NCI-H1048 (cell line): ENCODE results near the gene ANKH.

Experiments
- DNase-seq: peaks from one replicate; lab custom pipeline; 2025; lab: John Stamatoyannopoulos, UW

ANKH gene

DNA sequence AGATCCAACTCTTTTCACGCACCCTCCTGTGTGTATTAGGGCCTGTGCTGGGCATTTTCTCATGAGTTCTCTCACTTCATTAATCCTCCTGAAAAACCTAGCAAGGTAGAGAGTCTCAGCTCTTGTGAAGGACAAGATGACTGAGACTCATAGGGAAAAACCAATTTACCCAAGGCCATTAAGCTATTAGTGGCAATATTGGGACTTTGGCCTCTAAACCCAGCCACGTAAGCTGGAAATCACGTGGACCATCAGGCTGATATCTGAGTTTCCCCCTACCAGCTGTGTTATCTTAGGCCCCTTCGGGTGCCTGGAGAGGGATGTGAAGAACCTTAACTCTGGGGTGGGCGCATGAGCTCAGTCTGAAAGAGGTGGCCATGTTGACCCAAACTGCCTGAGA lies 80.7 kb downstream of the ANKH start:
- DNase-seq = no peak

GRCh38 chr5:14790220-14790619 lies 81.4 kb downstream of the ANKH start:
- DNase-seq = no peak

GRCh38 chr5:14787801-14788579 lies 83.6 kb downstream of the ANKH start:
- DNase-seq = no peak

- DNase-seq = no peak
Observed at GRCh38 chr5:14783691-14784090, 87.9 kb downstream of the ANKH start.

DNA sequence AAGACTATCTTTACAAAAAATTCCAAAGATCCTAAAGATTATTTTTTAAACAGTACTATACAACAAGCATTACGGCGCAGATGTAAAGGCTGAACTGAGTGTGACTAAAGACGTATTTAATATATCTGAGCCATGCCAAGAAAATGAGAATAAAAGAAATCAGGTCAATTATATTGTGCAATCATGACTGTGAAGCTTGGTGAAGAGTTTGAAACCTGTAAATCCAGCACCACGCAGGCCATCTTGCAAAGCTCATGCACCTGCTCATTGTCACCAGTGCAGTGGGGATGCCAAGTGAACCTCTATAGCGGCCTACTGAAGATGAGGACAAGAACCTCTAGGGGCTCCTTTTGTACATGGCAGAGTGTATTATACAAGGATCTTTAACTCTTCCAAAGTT lies 89.0 kb downstream of the ANKH start:
- DNase-seq = no peak

DNA sequence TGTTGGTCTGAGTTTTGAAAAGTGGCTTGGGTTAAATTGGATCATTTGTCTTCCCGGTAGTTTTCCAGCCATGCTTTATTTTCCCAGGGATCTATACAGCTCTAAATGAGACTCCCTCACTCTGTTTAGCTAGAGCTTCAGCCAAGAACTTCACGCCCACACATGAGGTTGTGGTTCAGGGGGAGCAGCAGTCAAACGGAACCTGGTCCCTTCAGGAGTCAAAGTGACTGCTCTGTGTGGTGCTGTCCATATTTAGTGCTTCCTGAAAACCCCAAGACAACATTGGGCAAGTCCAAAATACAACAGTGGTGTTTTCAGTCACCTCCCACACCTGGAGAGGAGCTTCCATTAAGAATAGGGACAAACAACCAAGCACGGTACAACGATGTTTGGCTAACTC lies 90.5 kb downstream of the ANKH start:
- DNase-seq = no peak

DNA sequence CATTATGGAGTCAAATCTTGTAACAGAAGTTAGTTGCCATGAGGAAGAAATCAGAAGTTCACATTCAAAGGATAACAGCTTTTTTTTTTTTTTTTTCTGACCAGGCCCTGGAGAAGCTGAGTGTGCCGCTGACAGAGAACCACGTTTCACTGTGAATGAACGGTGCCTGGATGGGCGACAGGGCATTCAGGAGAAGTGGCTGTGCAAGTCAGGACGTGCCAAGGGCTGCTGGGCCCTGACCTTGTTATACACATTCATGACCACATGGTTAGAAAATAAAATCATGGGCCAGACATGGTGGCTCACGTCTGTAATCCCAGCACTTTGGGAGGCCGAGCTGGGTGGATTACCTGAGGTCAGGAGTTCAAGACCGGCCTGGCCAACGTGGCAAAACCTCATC lies 91.6 kb downstream of the ANKH start:
- no peak for DNase-seq

- DNase-seq = no peak
Observed at GRCh38 chr5:14778792-14779070, 92.8 kb downstream of the ANKH start.

- no peak for DNase-seq
Observed at GRCh38 chr5:14777932-14778791, 93.4 kb downstream of the ANKH start.

DNA sequence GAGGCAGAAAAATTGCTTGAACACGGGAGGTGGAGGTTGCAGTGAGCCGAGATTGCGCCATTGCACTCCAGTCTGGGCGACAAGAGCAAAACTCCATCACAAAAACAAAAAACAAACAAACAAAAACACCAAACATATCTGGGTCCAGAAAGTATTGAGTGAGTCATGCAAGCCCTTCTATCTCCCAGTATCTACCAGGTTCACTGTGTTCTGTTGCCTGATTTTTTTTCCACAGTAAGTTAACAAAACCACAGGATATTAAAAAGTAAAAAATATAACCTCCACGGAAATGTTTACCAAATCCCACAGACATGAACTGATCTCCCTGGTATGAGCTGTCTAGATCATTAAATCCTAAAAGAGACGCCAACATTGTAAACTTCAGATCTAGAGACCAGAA lies 94.4 kb downstream of the ANKH start:
- DNase-seq = no peak

DNA sequence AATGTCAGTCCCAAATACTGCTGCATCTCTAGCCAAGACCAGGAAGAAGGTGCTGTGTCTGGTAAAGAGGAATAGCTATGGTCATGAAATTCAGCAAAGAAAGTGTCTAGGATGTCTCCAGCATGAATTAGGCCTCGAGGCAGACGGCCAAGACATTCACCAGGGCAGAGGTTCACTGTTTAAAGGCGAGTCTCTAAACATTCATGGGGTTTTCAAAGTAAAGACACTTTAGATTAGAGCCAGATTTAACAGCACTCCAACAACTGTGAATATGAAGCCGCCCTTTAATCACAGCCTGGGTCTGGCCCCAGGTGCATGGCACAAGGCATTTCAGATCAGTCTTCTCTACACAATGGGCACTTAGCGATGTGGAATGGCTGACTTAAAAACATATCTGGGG lies 95.0 kb downstream of the ANKH start:
- DNase-seq = no peak

GRCh38 chr5:14775857-14776256 lies 95.7 kb downstream of the ANKH start:
- DNase-seq = no peak

- no peak for DNase-seq
Observed at GRCh38 chr5:14773588-14773987, 98.0 kb downstream of the ANKH start.

- DNase-seq = no peak
Observed at GRCh38 chr5:14771972-14772371, 99.6 kb downstream of the ANKH start.

- DNase-seq = no peak
Observed at GRCh38 chr5:14771189-14771588, 100.4 kb downstream of the ANKH start.

- DNase-seq = no peak
Observed at GRCh38 chr5:14768508-14769365, 102.8 kb downstream of the ANKH start.

DNA sequence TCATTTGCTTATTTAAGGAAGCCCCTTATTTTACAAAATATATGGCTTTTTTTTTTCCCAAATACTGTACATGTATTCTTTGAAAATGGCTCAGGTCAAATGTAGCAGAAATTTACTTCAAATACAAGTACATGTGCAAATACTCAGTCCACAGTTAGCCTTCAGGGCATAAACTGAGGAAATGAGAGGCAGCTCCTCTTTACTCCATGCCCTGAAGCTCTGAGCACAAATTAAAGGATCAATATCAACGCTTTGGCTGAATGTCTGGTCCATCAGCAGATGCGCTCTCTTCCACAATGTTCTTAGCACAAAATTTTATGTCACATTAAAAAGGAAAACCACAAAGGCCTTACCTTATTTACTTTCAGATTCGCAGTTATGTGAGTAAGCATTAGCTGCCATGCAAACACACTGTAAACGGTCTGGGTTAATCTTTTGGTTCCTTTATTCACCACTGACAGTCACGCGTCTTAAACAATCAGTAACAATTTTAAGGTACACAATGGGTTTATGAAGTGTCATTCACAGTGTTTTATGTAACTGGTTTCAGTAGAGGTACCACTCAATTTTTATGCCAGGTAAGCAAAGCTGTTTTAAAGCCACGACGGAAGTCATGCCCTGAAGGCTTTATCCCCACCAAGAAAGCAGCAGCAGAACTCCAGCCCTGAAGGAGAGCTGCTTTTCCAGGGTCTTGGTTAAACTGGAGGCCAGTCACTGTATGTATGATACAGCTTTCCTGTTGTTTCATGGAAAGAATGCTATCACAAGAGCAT lies 103.7 kb downstream of the ANKH start:
- peak; percentile 24 for DNase-seq

DNA sequence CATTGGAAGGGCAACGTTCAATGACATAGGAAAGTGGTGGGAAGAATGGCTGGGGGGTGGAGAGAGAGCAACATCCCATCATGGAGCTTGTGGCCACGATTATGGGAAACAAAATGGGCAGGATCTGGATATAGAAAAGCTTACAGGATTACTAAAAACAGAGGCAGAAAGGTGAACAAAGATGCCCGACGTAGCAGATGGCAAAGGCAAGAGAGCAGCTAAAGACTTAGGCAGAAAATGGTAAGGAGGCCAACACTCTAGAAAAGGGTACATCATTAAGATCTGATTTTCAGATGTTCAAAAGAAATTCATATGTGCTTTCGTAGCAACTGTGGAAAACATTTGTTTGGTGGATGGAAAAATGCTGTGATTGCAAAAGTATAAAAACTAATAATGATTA lies 104.5 kb downstream of the ANKH start:
- no peak for DNase-seq

DNA sequence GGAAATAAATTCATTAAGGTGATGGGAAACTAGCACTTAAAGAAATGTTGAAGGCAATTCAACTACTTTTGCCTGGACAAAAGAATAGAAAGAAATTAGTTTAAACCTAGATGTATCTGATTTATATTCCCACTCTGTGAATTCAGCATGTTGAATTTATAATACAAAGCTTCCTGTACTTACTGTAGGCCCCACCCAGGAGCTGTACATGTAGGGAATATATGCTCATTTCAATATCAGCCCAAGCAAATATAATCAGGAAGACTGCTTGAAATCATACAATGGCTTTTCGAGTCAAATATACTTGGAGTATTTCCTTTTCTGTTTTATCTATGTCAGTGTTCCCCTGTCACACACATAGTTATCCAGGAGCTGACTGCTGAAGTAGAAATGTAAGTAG lies 105.0 kb downstream of the ANKH start:
- DNase-seq = no peak

GRCh38 chr5:14765587-14765986 lies 106.0 kb downstream of the ANKH start:
- no peak for DNase-seq

DNA sequence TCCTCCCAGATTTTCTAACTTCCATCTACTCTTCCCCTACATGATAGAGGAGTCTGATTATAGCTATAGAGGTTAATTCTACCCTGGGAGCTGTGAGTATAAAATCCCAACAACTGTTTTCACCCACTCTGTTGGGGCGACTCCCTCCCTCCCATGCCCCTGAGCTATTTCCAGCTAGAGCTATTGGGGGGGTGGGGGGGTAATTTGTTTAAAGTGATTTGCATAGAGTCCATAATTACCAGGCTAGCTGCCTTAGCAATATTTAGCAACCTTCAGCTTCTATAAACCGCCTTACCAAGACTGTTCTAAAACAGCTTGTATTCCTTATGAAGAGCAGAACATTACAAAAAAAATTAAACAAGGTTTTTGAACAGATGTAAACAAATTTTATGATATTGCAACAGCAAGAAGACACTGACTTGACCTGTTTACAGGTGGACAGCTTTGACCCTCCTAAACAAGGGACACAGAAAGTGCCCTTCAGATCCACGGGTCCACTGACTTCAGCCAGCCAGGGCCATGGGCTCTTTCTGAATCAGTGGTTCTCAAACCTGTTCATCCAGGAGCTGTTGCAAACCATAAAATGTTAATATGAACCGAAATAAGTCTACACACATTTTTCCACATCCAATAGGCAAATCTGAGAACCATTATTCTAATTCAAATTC lies 108.9 kb downstream of the ANKH start:
- DNase-seq = peak; percentile 33
